ENCODE results near the gene NUDT2. TPM values are rescaled to one million over a fixed set of nuclear protein-coding genes. Genes with fewer than 3 reads are reported as not detected.

NUDT2 gene
- total RNA-seq, 1 experiment from 2014 or later, result 10.1 TPM

- TF ChIP-seq CTCF (IDR thresholded peaks at IDR 0.05; ENCODE audit: unreplicated experiment), result no peak
- BruUV-seq (replicated peaks), result no TSS peak
- peaks cover 13% of the 10 kb centered on the region for H3K36me3 Mint-ChIP-seq (ENCODE audit: insufficient read depth, unreplicated experiment)
Observed at GRCh38 chr9:34370335-34370969, 41.1 kb downstream of the NUDT2 start.

GRCh38 chr9:34370970-34371880, 41.9 kb downstream of the NUDT2 start:
- Mint-ChIP-seq H3K4me3 (ENCODE audit: low read depth, unreplicated experiment) (no peak overlapping the region), H3K36me3 (ENCODE audit: insufficient read depth, unreplicated experiment) (peaks cover 19% of the 10 kb centered on the region), H3K27ac (ENCODE audit: unreplicated experiment) (no peak overlapping the region), H3K9me3 (ENCODE audit: low read depth, unreplicated experiment) (peaks cover 3% of the 10 kb centered on the region), H3K4me1 (ENCODE audit: low read depth, unreplicated experiment) (peaks cover 21% of the 10 kb centered on the region), H3K27me3 (ENCODE audit: unreplicated experiment) (no peaks in the 10 kb centered on the region)
- CTCF ChIA-PET, result no interaction called here
- intact Hi-C loops (cut with micrococcal nuclease; ENCODE audit: unreplicated experiment), result no loop called here
- DNase-seq, result no peak
- BruUV-seq (replicated peaks), result no TSS peak
- no peak for TF ChIP-seq CTCF (IDR thresholded peaks at IDR 0.05; ENCODE audit: unreplicated experiment)

More at GRCh38 chr9:34370335-34370969, 41.1 kb downstream of the NUDT2 start:
- Mint-ChIP-seq H3K9me3 (ENCODE audit: low read depth, unreplicated experiment) (peaks cover 3% of the 10 kb centered on the region), H3K4me1 (ENCODE audit: low read depth, unreplicated experiment) (peaks cover 15% of the 10 kb centered on the region), H3K27me3 (ENCODE audit: unreplicated experiment) (no peaks in the 10 kb centered on the region), H3K4me3 (ENCODE audit: low read depth, unreplicated experiment) (no peak overlapping the region), H3K27ac (ENCODE audit: unreplicated experiment) (no peak overlapping the region)
- intact Hi-C loops (cut with micrococcal nuclease; ENCODE audit: unreplicated experiment), result no loop called here
- DNase-seq, result no peak
- CTCF ChIA-PET, result no interaction called here

GRCh38 chr9:34371886-34372466, 42.6 kb downstream of the NUDT2 start:
- intact Hi-C loops (cut with micrococcal nuclease; ENCODE audit: unreplicated experiment), result no loop called here
- BruUV-seq (replicated peaks), result no TSS peak
- H3K36me3 Mint-ChIP-seq (ENCODE audit: insufficient read depth, unreplicated experiment), result peaks cover 25% of the 10 kb centered on the region
- no peak overlapping the region for H3K4me3 Mint-ChIP-seq (ENCODE audit: low read depth, unreplicated experiment)
- H3K27me3 Mint-ChIP-seq (ENCODE audit: unreplicated experiment), result no peaks in the 10 kb centered on the region
- DNase-seq, result no peak
- H3K9me3 Mint-ChIP-seq (ENCODE audit: low read depth, unreplicated experiment), result peaks cover 3% of the 10 kb centered on the region
- peaks cover 21% of the 10 kb centered on the region for H3K4me1 Mint-ChIP-seq (ENCODE audit: low read depth, unreplicated experiment)
- CTCF ChIA-PET, result no interaction called here
- no peak overlapping the region for H3K27ac Mint-ChIP-seq (ENCODE audit: unreplicated experiment)
- no peak for TF ChIP-seq CTCF (IDR thresholded peaks at IDR 0.05; ENCODE audit: unreplicated experiment)

GRCh38 chr9:34372467-34373011, 43.2 kb downstream of the NUDT2 start:
- no TSS peak for BruUV-seq (replicated peaks)
- peaks cover 21% of the 10 kb centered on the region for H3K4me1 Mint-ChIP-seq (ENCODE audit: low read depth, unreplicated experiment)
- intact Hi-C loops (cut with micrococcal nuclease; ENCODE audit: unreplicated experiment), result no loop called here
- peaks cover 28% of the 10 kb centered on the region for H3K36me3 Mint-ChIP-seq (ENCODE audit: insufficient read depth, unreplicated experiment)
- H3K4me3 Mint-ChIP-seq (ENCODE audit: low read depth, unreplicated experiment), result no peak overlapping the region
- DNase-seq, result no peak
- peaks cover 3% of the 10 kb centered on the region for H3K9me3 Mint-ChIP-seq (ENCODE audit: low read depth, unreplicated experiment)
- no peak for TF ChIP-seq CTCF (IDR thresholded peaks at IDR 0.05; ENCODE audit: unreplicated experiment)
- no peaks in the 10 kb centered on the region for H3K27me3 Mint-ChIP-seq (ENCODE audit: unreplicated experiment)
- CTCF ChIA-PET, result no interaction called here
- H3K27ac Mint-ChIP-seq (ENCODE audit: unreplicated experiment), result no peak overlapping the region
